Measurements from ENCODE around the gene PELI2. TPM values are rescaled to one million over a fixed set of nuclear protein-coding genes. Genes with fewer than 3 reads are reported as not detected.
A peak's percentile ranks its signal among the peaks of the same experiment; 100 is the strongest.

The PELI2 gene
- 1 to 10 TPM; 2.2 to 3.8 TPM for total RNA-seq

GRCh38 chr14:56117765-56118610, at the start of gene PELI2:
Gene PELI2, plus strand, starts transcription at chr14:56118411. Its CDS starts 250 bp downstream, at chr14:56118661.
- ChIA-PET CTCF (interaction anchor here (0.6 to 1.3 kb wide), 6 partner anchors 10 to 558 kb away, joined by 3 to 7 read pairs (median 3); no protein-coding TSS in a partner anchor), POLR2A (interaction anchor here (0.6 kb wide), 1 partner anchor 26 kb away, joined by 3 read pairs; no protein-coding TSS in a partner anchor)
- DNase-seq (peak; percentile 85), ATAC-seq (peak; percentile 79)
- Mint-ChIP-seq H3K27me3 (peaks cover 22% of the 10 kb centered on the region), H3K4me3 (peak within 1 kb of the TSS; percentile 81), H3K36me3 (ENCODE audit: low read depth) (no peaks in the 10 kb centered on the region), H3K9me3 (ENCODE audit: low read depth) (no peaks in the 10 kb centered on the region), H3K4me1 (peaks cover 38% of the 10 kb centered on the region), H3K27ac (peak within 1 kb of the TSS; percentile 56)
- intact Hi-C loops (cut with DNase I, micrococcal nuclease): loop anchor here (1.0 to 10.0 kb wide), 8 partner anchors 13 to 1677 kb away; partner anchors contain the start of genes AP5M1 (in 1 of the 2), ATG14 (in 1 of the 2), CNIH1 (in 1 of the 2) and EXOC5 (in 1 of the 2)

- Mint-ChIP-seq H3K4me3 (no peak overlapping the region), H3K27ac (no peak overlapping the region), H3K27me3 (peaks cover 12% of the 10 kb centered on the region), H3K36me3 (ENCODE audit: low read depth) (no peaks in the 10 kb centered on the region), H3K4me1 (no peaks in the 10 kb centered on the region), H3K9me3 (ENCODE audit: low read depth) (no peaks in the 10 kb centered on the region)
- ChIA-PET POLR2A (no interaction called here), CTCF (no interaction called here)
- ATAC-seq (no peak), DNase-seq (no peak)
- intact Hi-C loops (cut with DNase I, micrococcal nuclease): no loop called here
Observed at GRCh38 chr14:56073799-56074198, 44.4 kb upstream of the PELI2 start.

- H3K4me3 Mint-ChIP-seq: no peak overlapping the region
- H3K4me1 Mint-ChIP-seq: no peaks in the 10 kb centered on the region
- H3K9me3 Mint-ChIP-seq (ENCODE audit: low read depth): no peaks in the 10 kb centered on the region
- CTCF ChIA-PET: no interaction called here
- DNase-seq: no peak
- H3K27ac Mint-ChIP-seq: no peak overlapping the region
- POLR2A ChIA-PET: no interaction called here
- no peak for ATAC-seq
- peaks cover 12% of the 10 kb centered on the region for H3K27me3 Mint-ChIP-seq
- intact Hi-C loops (cut with DNase I, micrococcal nuclease): no loop called here
- H3K36me3 Mint-ChIP-seq (ENCODE audit: low read depth): no peaks in the 10 kb centered on the region
Observed at GRCh38 chr14:56075301-56075700, 42.9 kb upstream of the PELI2 start.

- no peaks in the 10 kb centered on the region for H3K36me3 Mint-ChIP-seq (ENCODE audit: low read depth)
- H3K27me3 Mint-ChIP-seq: peaks cover 21% of the 10 kb centered on the region
- ChIA-PET POLR2A (no interaction called here), CTCF (no interaction called here)
- H3K9me3 Mint-ChIP-seq (ENCODE audit: low read depth): no peaks in the 10 kb centered on the region
- DNase-seq (no peak), ATAC-seq (no peak)
- no peak overlapping the region for H3K27ac Mint-ChIP-seq
- no peak overlapping the region for H3K4me3 Mint-ChIP-seq
- intact Hi-C loops (cut with DNase I, micrococcal nuclease): no loop called here
- no peaks in the 10 kb centered on the region for H3K4me1 Mint-ChIP-seq
Observed at GRCh38 chr14:56081139-56081538, 37.1 kb upstream of the PELI2 start.

GRCh38 chr14:56082880-56083279, 35.3 kb upstream of the PELI2 start:
- H3K36me3 Mint-ChIP-seq (ENCODE audit: low read depth): no peaks in the 10 kb centered on the region
- H3K4me1 Mint-ChIP-seq: no peaks in the 10 kb centered on the region
- no peak overlapping the region for H3K27ac Mint-ChIP-seq
- ChIA-PET POLR2A (interaction anchor here (0.6 kb wide), 1 partner anchor 203 kb away, joined by 3 read pairs; no protein-coding TSS in a partner anchor), CTCF (interaction anchor here (0.6 kb wide), 2 partner anchors 247 to 351 kb away, joined by 3 read pairs; no protein-coding TSS in a partner anchor)
- intact Hi-C loops (cut with DNase I, micrococcal nuclease): no loop called here
- H3K4me3 Mint-ChIP-seq: no peak overlapping the region
- ATAC-seq: no peak
- H3K9me3 Mint-ChIP-seq (ENCODE audit: low read depth): no peaks in the 10 kb centered on the region
- peaks cover 20% of the 10 kb centered on the region for H3K27me3 Mint-ChIP-seq
- no peak for DNase-seq

- no peak overlapping the region for H3K4me3 Mint-ChIP-seq
- no peaks in the 10 kb centered on the region for H3K9me3 Mint-ChIP-seq (ENCODE audit: low read depth)
- H3K27me3 Mint-ChIP-seq: peaks cover 17% of the 10 kb centered on the region
- intact Hi-C loops (cut with DNase I, micrococcal nuclease): no loop called here
- DNase-seq: no peak
- H3K27ac Mint-ChIP-seq: no peak overlapping the region
- H3K36me3 Mint-ChIP-seq (ENCODE audit: low read depth): no peaks in the 10 kb centered on the region
- POLR2A ChIA-PET: no interaction called here
- ATAC-seq: no peak
- CTCF ChIA-PET: no interaction called here
- no peaks in the 10 kb centered on the region for H3K4me1 Mint-ChIP-seq
Observed at GRCh38 chr14:56085471-56085870, 32.7 kb upstream of the PELI2 start.

- intact Hi-C loops (cut with DNase I, micrococcal nuclease): no loop called here
- Mint-ChIP-seq H3K4me3 (no peak overlapping the region), H3K9me3 (ENCODE audit: low read depth) (no peaks in the 10 kb centered on the region), H3K36me3 (ENCODE audit: low read depth) (no peaks in the 10 kb centered on the region), H3K27me3 (peaks cover 15% of the 10 kb centered on the region), H3K27ac (no peak overlapping the region), H3K4me1 (no peaks in the 10 kb centered on the region)
- CTCF ChIA-PET: interaction anchor here (2.5 kb wide), 1 partner anchor 12 kb away, joined by 9 read pairs; no protein-coding TSS in a partner anchor
- POLR2A ChIA-PET: no interaction called here
- no peak for DNase-seq
- ATAC-seq: no peak
Observed at GRCh38 chr14:56087671-56088471, 30.3 kb upstream of the PELI2 start.

GRCh38 chr14:56088941-56089340, 29.3 kb upstream of the PELI2 start:
- Mint-ChIP-seq H3K4me1 (no peaks in the 10 kb centered on the region), H3K27ac (no peak overlapping the region), H3K4me3 (no peak overlapping the region), H3K27me3 (peaks cover 13% of the 10 kb centered on the region), H3K9me3 (ENCODE audit: low read depth) (no peaks in the 10 kb centered on the region), H3K36me3 (ENCODE audit: low read depth) (no peaks in the 10 kb centered on the region)
- ATAC-seq (no peak), DNase-seq (no peak)
- POLR2A ChIA-PET: no interaction called here
- CTCF ChIA-PET: interaction anchor here (1.1 kb wide), 1 partner anchor 18 kb away, joined by 4 read pairs; no protein-coding TSS in a partner anchor
- intact Hi-C loops (cut with DNase I, micrococcal nuclease): no loop called here

GRCh38 chr14:56092763-56093162, 25.4 kb upstream of the PELI2 start:
- POLR2A ChIA-PET: interaction anchor here (0.6 kb wide), 1 partner anchor 25 kb away, joined by 3 read pairs; no protein-coding TSS in a partner anchor
- intact Hi-C loops (cut with DNase I, micrococcal nuclease): no loop called here

GRCh38 chr14:56094076-56094475, 24.1 kb upstream of the PELI2 start:
- Mint-ChIP-seq H3K4me1 (no peaks in the 10 kb centered on the region), H3K9me3 (ENCODE audit: low read depth) (no peaks in the 10 kb centered on the region), H3K4me3 (no peak overlapping the region), H3K27me3 (peaks cover 7% of the 10 kb centered on the region), H3K36me3 (ENCODE audit: low read depth) (no peaks in the 10 kb centered on the region), H3K27ac (no peak overlapping the region)
- CTCF ChIA-PET: interaction anchor here (0.8 to 1.2 kb wide), 2 partner anchors 33 to 245 kb away, joined by 3 read pairs; no protein-coding TSS in a partner anchor
- DNase-seq (no peak), ATAC-seq (no peak)
- intact Hi-C loops (cut with DNase I, micrococcal nuclease): no loop called here
- POLR2A ChIA-PET: no interaction called here

More at GRCh38 chr14:56092763-56093162, 25.4 kb upstream of the PELI2 start:
- DNase-seq (no peak), ATAC-seq (no peak)
- Mint-ChIP-seq H3K4me3 (no peak overlapping the region), H3K27ac (peak overlapping the region; percentile 20), H3K9me3 (ENCODE audit: low read depth) (no peaks in the 10 kb centered on the region), H3K27me3 (peaks cover 6% of the 10 kb centered on the region), H3K4me1 (no peaks in the 10 kb centered on the region), H3K36me3 (ENCODE audit: low read depth) (no peaks in the 10 kb centered on the region)
- CTCF ChIA-PET: no interaction called here

- no peaks in the 10 kb centered on the region for H3K9me3 Mint-ChIP-seq (ENCODE audit: low read depth)
- no peaks in the 10 kb centered on the region for H3K36me3 Mint-ChIP-seq (ENCODE audit: low read depth)
- ChIA-PET POLR2A (no interaction called here), CTCF (interaction anchor here (1.4 kb wide), 1 partner anchor 21 kb away, joined by 3 read pairs; no protein-coding TSS in a partner anchor)
- H3K27me3 Mint-ChIP-seq: peaks cover 8% of the 10 kb centered on the region
- intact Hi-C loops (cut with DNase I, micrococcal nuclease): no loop called here
- H3K27ac Mint-ChIP-seq: no peak overlapping the region
- ATAC-seq (no peak), DNase-seq (no peak)
- H3K4me3 Mint-ChIP-seq: no peak overlapping the region
- H3K4me1 Mint-ChIP-seq: no peaks in the 10 kb centered on the region
Observed at GRCh38 chr14:56098021-56098420, 20.2 kb upstream of the PELI2 start.

Data from activated CD4-positive, alpha-beta T cell treated with anti-CD3 and anti-CD28 coated beads for 36 hours (primary cell).